Suprapubic skin (tissue), 4 donors: Measurements from ENCODE around the gene NTHL1. TPM values are rescaled to one million over a fixed set of nuclear protein-coding genes. Genes with fewer than 3 reads are reported as not detected.
A peak's percentile ranks its signal among the peaks of the same experiment; 100 is the strongest.

Source experiments
- DNase-seq, 2 donors: peaks; one replicate each; pipeline ENCODE4 v3.0.0-alpha.2; 2019; ENCODE audit warnings: low spot score in 2 of 2
- H3K27ac ChIP-seq: fragments of 200-600 bp; sonication (generic); one replicate; pipeline ENCODE4 v1.5.1; 2019
- H3K27me3 ChIP-seq: fragments of 200-600 bp; sonication (generic); one replicate; pipeline ENCODE4 v1.5.1; 2019
- H3K36me3 ChIP-seq: fragments of 200-600 bp; sonication (generic); one replicate; pipeline ENCODE4 v1.5.1; 2019
- H3K4me1 ChIP-seq: fragments of 200-600 bp; sonication (generic); one replicate; pipeline ENCODE4 v1.5.1; 2019
- H3K4me3 ChIP-seq: fragments of 200-600 bp; sonication (generic); one replicate; pipeline ENCODE4 v1.5.1; 2019; ENCODE audit warnings: mild to moderate bottlenecking
- H3K9me3 ChIP-seq: fragments of 200-600 bp; sonication (generic); one replicate; pipeline ENCODE4 v1.5.1; 2019
- CTCF ChIP-seq, 2 donors: fragments of 200-600 bp in 1 of 2; fragments of 450-650 bp in 1 of 2; sonication (generic) in 1 of 2; IDR thresholded peaks; one replicate each; pipeline ENCODE4 v1.5.1; 2016 to 2019; ENCODE audit warnings: antibody characterized with exemption in 2 of 2, mild to moderate bottlenecking in 1 of 2, moderate library complexity in 1 of 2
- EP300 ChIP-seq: sonication (generic); formaldehyde crosslinking; IDR thresholded peaks from one replicate; pipeline ENCODE4 v1.6.1; 2017; ENCODE audit warnings: antibody characterized with exemption
- POLR2A ChIP-seq, 2 donors: fragments of 450-650 bp; IDR thresholded peaks; one replicate each; pipeline ENCODE4 v1.6.1; 2017; ENCODE audit warnings: antibody characterized with exemption in 2 of 2, mild to moderate bottlenecking in 2 of 2, moderate library complexity in 2 of 2
- POLR2AphosphoS5 ChIP-seq, 3 donors: sonication (generic); formaldehyde crosslinking; IDR thresholded peaks; one replicate each; pipeline ENCODE4 v1.6.1; 2017; ENCODE audit warnings: antibody characterized with exemption in 3 of 3
- WGBS: methylation state at CpG from one replicate; pipeline ENCODE4 v1.1.5; 2018; 5-methylcytosine and 5-hydroxymethylcytosine counted together
- total RNA-seq, 4 donors: library from RNA; depleted of rRNA; stranded (reverse); fragments of >200 nt; gene quantifications; one replicate each; pipeline ENCODE4 v1.1.0, GENCODE V29; 2016

Gene NTHL1
- total RNA-seq, 4 donors from 2014 or later = 15.9 to 40.5 (median 20.9) TPM

- H3K9me3 ChIP-seq = no peaks in the 10 kb centered on the region
- TF ChIP-seq EP300 (no peak), POLR2A (IDR thresholded peaks at IDR 0.05) (no peak), POLR2AphosphoS5 (IDR thresholded peaks at IDR 0.05) (no peak), CTCF (IDR thresholded peaks at IDR 0.05) (no peak)
- H3K27ac ChIP-seq = peak overlapping the region; percentile 10
- H3K36me3 ChIP-seq = no peaks in the 10 kb centered on the region
- WGBS = 62% methylated on average over 16 of the region's 26 CpGs
- peaks cover 68% of the 10 kb centered on the region for H3K4me1 ChIP-seq
- no peak overlapping the region for H3K4me3 ChIP-seq
- peak in 1 of 2 donors; percentile 70 for DNase-seq
- H3K27me3 ChIP-seq = no peaks in the 10 kb centered on the region
Measured at GRCh38 chr16:2043667-2044451, 3.8 kb downstream of the NTHL1 start.

- H3K36me3 ChIP-seq = no peaks in the 10 kb centered on the region
- H3K27ac ChIP-seq = no peak overlapping the region
- 78% methylated on average over 6 of the region's 11 CpGs for WGBS
- no peak for TF ChIP-seq POLR2A (IDR thresholded peaks at IDR 0.05)
- peaks cover 70% of the 10 kb centered on the region for H3K4me1 ChIP-seq
- H3K27me3 ChIP-seq = no peaks in the 10 kb centered on the region
- no peak overlapping the region for H3K4me3 ChIP-seq
- H3K9me3 ChIP-seq = no peaks in the 10 kb centered on the region
- DNase-seq = peak in 1 of 2 donors; percentile 65
Measured at GRCh38 chr16:2042986-2043666, 4.5 kb downstream of the NTHL1 start.

GRCh38 chr16:2042171-2042985 lies 5.3 kb downstream of the NTHL1 start:
- no peak overlapping the region for H3K4me3 ChIP-seq
- H3K4me1 ChIP-seq = peaks cover 76% of the 10 kb centered on the region
- DNase-seq = no peak

GRCh38 chr16:2040787-2041522 lies 6.7 kb downstream of the NTHL1 start:
- H3K36me3 ChIP-seq = peaks cover 9% of the 10 kb centered on the region
- TF ChIP-seq CTCF (IDR thresholded peaks at IDR 0.05) (no peak), EP300 (no peak), POLR2A (IDR thresholded peaks at IDR 0.05) (no peak), POLR2AphosphoS5 (IDR thresholded peaks at IDR 0.05) (no peak)
- no peak overlapping the region for H3K27ac ChIP-seq
- WGBS = 94% methylated on average over 7 of the region's 20 CpGs
- no peak overlapping the region for H3K4me3 ChIP-seq
- no peaks in the 10 kb centered on the region for H3K27me3 ChIP-seq
- peak in 1 of 2 donors; percentile 60 for DNase-seq
- no peaks in the 10 kb centered on the region for H3K9me3 ChIP-seq
- H3K4me1 ChIP-seq = peaks cover 75% of the 10 kb centered on the region

More at GRCh38 chr16:2042171-2042985, 5.3 kb downstream of the NTHL1 start:
- Histone ChIP-seq H3K27me3 (no peaks in the 10 kb centered on the region), H3K27ac (no peak overlapping the region), H3K9me3 (no peaks in the 10 kb centered on the region), H3K36me3 (peaks cover 4% of the 10 kb centered on the region)
- WGBS = 64% methylated on average over 9 of the region's 22 CpGs
- no peak for TF ChIP-seq EP300
- no peak for TF ChIP-seq CTCF (IDR thresholded peaks at IDR 0.05)
- no peak for TF ChIP-seq POLR2AphosphoS5 (IDR thresholded peaks at IDR 0.05)
- TF ChIP-seq POLR2A (IDR thresholded peaks at IDR 0.05) = no peak
